ENCODE data around the gene STK16. TPM values are rescaled to one million over a fixed set of nuclear protein-coding genes. Genes with fewer than 3 reads are reported as not detected.

The STK16 gene
- total RNA-seq, 4 donors from 2014 or later, result 4.1 to 55.6 (median 18.0) TPM

- intact Hi-C loops (cut with DNase I; ENCODE audit: low total_unique reads), result no loop called here
- H3K4me1 ChIP-seq, result peaks cover 0 to 7% of the 10 kb centered on the region in 2 donors
- TF ChIP-seq CTCF (IDR thresholded peaks at IDR 0.05), result no peak
- no peak for TF ChIP-seq POLR2A (IDR thresholded peaks at IDR 0.05)
These were observed 15.2 kb upstream of the STK16 start for GRCh38 chr2:219230059-219230540.

DNA sequence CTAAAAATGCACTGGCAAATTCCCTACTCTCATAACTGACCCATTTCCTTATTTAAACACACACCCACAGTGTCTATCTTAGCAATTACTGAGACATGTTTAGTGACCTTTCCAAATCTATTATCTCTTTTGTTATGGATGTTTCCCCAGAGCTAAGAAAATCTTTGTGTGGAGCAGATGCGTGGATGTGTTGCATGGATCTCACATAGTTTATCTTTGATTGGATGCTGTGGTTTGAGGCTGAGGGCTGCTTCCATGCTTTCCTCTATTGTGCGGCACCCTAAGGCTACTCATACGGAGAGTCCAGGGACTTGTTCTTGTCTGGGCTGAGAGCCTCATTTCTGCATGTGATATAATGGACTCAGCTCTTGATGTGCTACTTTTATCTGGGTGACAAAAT is 10.9 kb upstream of the STK16 start:
- H3K36me3 ChIP-seq, result no peaks in the 10 kb centered on the region
- no peak for DNase-seq

More at GRCh38 chr2:219230059-219230540, 15.2 kb upstream of the STK16 start:
- DNase-seq, result no peak
- Histone ChIP-seq H3K9me3 (no peaks in the 10 kb centered on the region), H3K27me3 (no peaks in the 10 kb centered on the region), H3K4me3 (peak overlapping the region; percentile 58 to 91), H3K27ac (peak overlapping the region; percentile 77 to 87), H3K36me3 (no peaks in the 10 kb centered on the region)

DNA sequence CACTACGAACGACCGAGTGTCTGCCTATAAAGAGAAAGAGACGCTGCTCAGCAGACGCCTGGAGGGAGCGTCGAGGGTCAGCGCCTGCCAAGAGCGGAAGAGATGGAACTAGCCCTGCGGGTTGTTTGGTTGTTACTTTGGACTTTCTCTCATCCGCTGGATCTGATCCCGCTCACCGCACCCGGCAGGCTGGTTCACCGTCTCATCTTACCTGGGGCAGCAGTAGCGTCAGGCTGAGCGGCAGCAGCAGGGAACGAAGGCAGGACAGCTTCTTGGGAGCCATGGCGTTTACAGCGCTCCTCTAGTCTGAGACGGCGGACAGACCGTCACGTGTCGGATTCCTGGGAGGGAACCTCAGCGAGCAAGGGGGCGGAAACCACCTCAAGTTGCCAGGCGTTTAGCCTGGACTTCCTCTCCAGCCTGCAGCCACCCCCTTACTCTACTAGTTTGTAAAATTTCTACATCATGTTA is 2.0 kb upstream of the STK16 start:
- peak in 1 of 2 donors; percentile 45 for DNase-seq
- H3K36me3 ChIP-seq, result no peaks in the 10 kb centered on the region
- no peaks in the 10 kb centered on the region for H3K27me3 ChIP-seq
- no peaks in the 10 kb centered on the region for H3K9me3 ChIP-seq
- peaks cover 0 to 11% of the 10 kb centered on the region in 2 donors for H3K4me1 ChIP-seq
- intact Hi-C loops (cut with DNase I; ENCODE audit: low total_unique reads), result no loop called here
- H3K27ac ChIP-seq, result peak overlapping the region in 1 of 2 donors; percentile 15
- no peak overlapping the region for H3K4me3 ChIP-seq
- TF ChIP-seq POLR2A (IDR thresholded peaks at IDR 0.05) (no peak), CTCF (IDR thresholded peaks at IDR 0.05) (no peak)

More for the DNA sequence above, 10.9 kb upstream of the STK16 start:
- Histone ChIP-seq H3K27ac (no peak overlapping the region), H3K27me3 (no peaks in the 10 kb centered on the region), H3K4me3 (no peak overlapping the region), H3K4me1 (no peaks in the 10 kb centered on the region), H3K9me3 (no peaks in the 10 kb centered on the region)
- intact Hi-C loops (cut with DNase I; ENCODE audit: low total_unique reads), result no loop called here
- no peak for TF ChIP-seq POLR2A (IDR thresholded peaks at IDR 0.05)
- TF ChIP-seq CTCF (IDR thresholded peaks at IDR 0.05), result no peak

DNA sequence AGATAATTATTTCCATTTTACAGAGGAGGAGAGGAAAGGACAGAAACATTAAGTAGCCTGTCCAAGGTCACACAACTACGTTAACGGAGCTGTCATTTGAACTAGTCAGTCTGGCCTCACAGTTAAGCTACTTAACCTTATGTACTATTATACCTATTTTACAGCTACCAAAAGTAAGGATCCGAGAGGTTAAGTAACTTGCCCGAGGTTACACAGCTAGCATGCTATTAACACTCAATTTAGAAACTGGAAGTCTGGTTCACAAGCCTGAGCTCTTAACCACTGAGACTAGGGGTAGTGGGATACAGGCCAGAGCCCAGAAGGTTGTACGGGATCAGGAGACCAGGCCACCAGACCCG is 511 bp upstream of the STK16 start:
- no peak for TF ChIP-seq POLR2A (IDR thresholded peaks at IDR 0.05)
- no peak for TF ChIP-seq CTCF (IDR thresholded peaks at IDR 0.05)
- H3K27ac ChIP-seq, result peak overlapping the region; percentile 90 to 95
- DNase-seq, result no peak
- H3K36me3 ChIP-seq, result no peaks in the 10 kb centered on the region
- peak overlapping the region; percentile 81 to 86 for H3K4me3 ChIP-seq
- H3K27me3 ChIP-seq, result no peaks in the 10 kb centered on the region
- no peaks in the 10 kb centered on the region for H3K9me3 ChIP-seq
- intact Hi-C loops (cut with DNase I; ENCODE audit: low total_unique reads), result no loop called here
- H3K4me1 ChIP-seq, result peaks cover 0 to 19% of the 10 kb centered on the region in 2 donors

DNA sequence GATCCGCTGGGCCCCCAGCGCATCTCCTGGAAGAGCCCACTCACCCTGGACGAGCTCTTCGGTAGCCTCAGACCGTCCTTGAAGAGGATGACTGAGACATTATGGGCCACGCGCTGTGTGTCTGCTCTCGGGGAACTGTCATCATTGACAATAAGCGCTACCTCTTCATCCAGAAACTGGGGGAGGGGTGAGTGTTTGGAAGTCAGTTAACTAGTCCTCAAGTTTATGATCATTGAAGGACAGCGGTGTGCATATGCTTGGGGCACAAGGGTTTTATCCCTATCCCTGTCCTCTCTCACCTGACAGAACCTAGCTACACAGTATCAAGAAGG is 586 bp downstream of the STK16 start:
- no peaks in the 10 kb centered on the region for H3K36me3 ChIP-seq
- no peaks in the 10 kb centered on the region for H3K9me3 ChIP-seq
- intact Hi-C loops (cut with DNase I; ENCODE audit: low total_unique reads), result no loop called here
- DNase-seq, result no peak
- no peak for TF ChIP-seq POLR2A (IDR thresholded peaks at IDR 0.05)
- TF ChIP-seq CTCF (IDR thresholded peaks at IDR 0.05), result no peak
- H3K27ac ChIP-seq, result peak overlapping the region; percentile 90 to 95
- H3K4me1 ChIP-seq, result peaks cover 0 to 19% of the 10 kb centered on the region in 2 donors
- H3K27me3 ChIP-seq, result no peaks in the 10 kb centered on the region
- H3K4me3 ChIP-seq, result peak overlapping the region; percentile 81 to 86
